Liver (tissue), 9 donors: ENCODE measurements around the gene PTPN18. TPM values are rescaled to one million over a fixed set of nuclear protein-coding genes. Genes with fewer than 3 reads are reported as not detected.

ENCODE experiments used
- DNase-seq: peaks from one replicate; pipeline ENCODE4 v3.0.0-alpha.2; 2017; ENCODE audit warnings: low spot score
- H3K27ac ChIP-seq, 2 donors: one replicate each; pipeline ENCODE4 v1.7.0; 2013; ENCODE audit warnings: inconsistent platforms in 2 of 2, low read length in 2 of 2, control low read depth in 1 of 2, low read depth in 1 of 2, mild to moderate bottlenecking in 1 of 2
- H3K27me3 ChIP-seq, 4 donors: one replicate each; pipeline versions ENCODE4 v1.6.1 to v1.7.0; 2013; ENCODE audit warnings: low read length in 3 of 4, inconsistent platforms in 1 of 4, mild to moderate bottlenecking in 1 of 4, moderate library complexity in 1 of 4; ENCODE audit not compliant: control insufficient read depth in 4 of 4, insufficient read depth in 4 of 4
- H3K36me3 ChIP-seq, 4 donors: one replicate each; pipeline versions ENCODE4 v1.6.1 to v1.7.0; 2013; ENCODE audit warnings: low read length in 3 of 4, mild to moderate bottlenecking in 3 of 4, low read depth in 1 of 4, moderate library complexity in 1 of 4; ENCODE audit not compliant: control insufficient read depth in 4 of 4, insufficient read depth in 3 of 4
- H3K4me1 ChIP-seq, 4 donors: one replicate each; pipeline versions ENCODE4 v1.6.1 to v1.7.0; 2013; ENCODE audit warnings: low read length in 3 of 4, mild to moderate bottlenecking in 3 of 4, moderate library complexity in 1 of 4; ENCODE audit not compliant: control insufficient read depth in 4 of 4, insufficient read depth in 4 of 4
- H3K4me3 ChIP-seq, 3 donors: one replicate each; pipeline versions ENCODE4 v1.6.1 to v1.7.0; 2013; ENCODE audit warnings: low read length in 3 of 3, control low read depth in 1 of 3, low read depth in 1 of 3, mild to moderate bottlenecking in 1 of 3
- H3K9ac ChIP-seq, 2 donors: one replicate each; pipeline ENCODE4 v1.7.0; 2013; ENCODE audit warnings: low read length in 2 of 2, mild to moderate bottlenecking in 2 of 2, moderate library complexity in 2 of 2, control low read depth in 1 of 2, low read depth in 1 of 2
- H3K9me3 ChIP-seq, 4 donors: one replicate each; pipeline versions ENCODE4 v1.6.1 to v1.7.0; 2013; ENCODE audit warnings: low read length in 3 of 4; ENCODE audit not compliant: control insufficient read depth in 4 of 4
- CTCF ChIP-seq: fragments of 150-350 bp; IDR thresholded peaks from 2 replicates; pipeline ENCODE4 v1.5.1; 2017; ENCODE audit warnings: improper control_type of control experiment, low read depth, low read length; ENCODE audit not compliant: missing input control
- FOXA1 ChIP-seq: IDR thresholded peaks from 2 replicates; pipeline ENCODE4 v1.6.1; 2016; ENCODE audit warnings: antibody characterized with exemption
- GABPA ChIP-seq, 2 donors: IDR thresholded peaks in 1 of 2; conservative IDR thresholded peaks in 1 of 2; 2 replicates each; pipeline ENCODE4 v1.6.1; 2016; ENCODE audit warnings: antibody characterized with exemption in 2 of 2, mild to moderate bottlenecking in 1 of 2, moderate library complexity in 1 of 2
- HNF4G ChIP-seq: IDR thresholded peaks from 2 replicates; pipeline ENCODE4 v1.6.1; 2016; ENCODE audit warnings: antibody characterized with exemption
- REST ChIP-seq: IDR thresholded peaks from 2 replicates; pipeline ENCODE4 v1.6.1; 2016; ENCODE audit warnings: antibody characterized with exemption, mild to moderate bottlenecking
- SP1 ChIP-seq: IDR thresholded peaks from 2 replicates; pipeline ENCODE4 v1.6.1; 2018; ENCODE audit warnings: antibody characterized with exemption, mild to moderate bottlenecking
- YY1 ChIP-seq: IDR thresholded peaks from 2 replicates; pipeline ENCODE4 v1.6.1; 2016; ENCODE audit warnings: antibody characterized with exemption, mild to moderate bottlenecking
- ZBTB33 ChIP-seq: IDR thresholded peaks from 2 replicates; pipeline ENCODE4 v1.6.1; 2016; ENCODE audit warnings: antibody characterized with exemption
- WGBS: extraction: QIAGEN DNeasy Blood & Tissue Kit; methylation state at CpG from one replicate; pipeline ENCODE4 v1.1.7; 2013; 5-methylcytosine and 5-hydroxymethylcytosine counted together
- polyA plus RNA-seq, 2 donors: library from polyadenylated mRNA; stranded (reverse) in 1 of 2; unstranded in 1 of 2; fragments of 200-250 nt in 1 of 2; fragments of >200 nt in 1 of 2; fragmentation: Nextera tagmentation in 1 of 2; extraction: Ambion mirVana in 1 of 2; gene quantifications; one replicate each; pipeline versions ENCODE4 v1.2.1 to v1.2.3, GENCODE V29; 2013 to 2015
- total RNA-seq, 2 donors: library from RNA; depleted of rRNA; stranded (reverse); fragments of >200 nt; gene quantifications; one replicate each; pipeline ENCODE4 v1.2.3, GENCODE V29; 2014
- donor health status: healthy.
- donor health status: healthy.
- donor health status: healthy.
- donor health status: healthy.
- donor health status: healthy.

The PTPN18 gene
- total and polyA plus RNA-seq, 4 donors: 14.0 to 28.6 (median 16.7) TPM

GRCh38 chr2:130381145-130381544, 25.3 kb downstream of the PTPN18 start (continued):
- TF ChIP-seq REST: no peak
- no peak for TF ChIP-seq HNF4G
- TF ChIP-seq FOXA1: no peak

GRCh38 chr2:130381619-130382018, 25.8 kb downstream of the PTPN18 start:
- Histone ChIP-seq H3K36me3 (no peaks in the 10 kb centered on the region), H3K9me3 (no peaks in the 10 kb centered on the region), H3K4me1 (peaks cover 0 to 8% (median 5%) of the 10 kb centered on the region in 4 donors), H3K9ac (no peak overlapping the region), H3K4me3 (no peak overlapping the region), H3K27ac (no peak overlapping the region), H3K27me3 (no peaks in the 10 kb centered on the region)
- no peak for DNase-seq
- WGBS: 91% methylated on average over 4 of the region's 4 CpGs
- no peak for TF ChIP-seq REST
- no peak for TF ChIP-seq CTCF
- TF ChIP-seq SP1: no peak
- no peak for TF ChIP-seq GABPA (IDR thresholded peaks at IDR 0.05 in 1 of 2, conservative IDR thresholded peaks at IDR 0.05 in 1 of 2)
- no peak for TF ChIP-seq ZBTB33
- TF ChIP-seq YY1: no peak
